ENCODE data around the gene SPG11. TPM values are rescaled to one million over a fixed set of nuclear protein-coding genes. Genes with fewer than 3 reads are reported as not detected.

SPG11 gene
- total RNA-seq, 1 experiment from 2014 or later = 55.0 TPM

DNA sequence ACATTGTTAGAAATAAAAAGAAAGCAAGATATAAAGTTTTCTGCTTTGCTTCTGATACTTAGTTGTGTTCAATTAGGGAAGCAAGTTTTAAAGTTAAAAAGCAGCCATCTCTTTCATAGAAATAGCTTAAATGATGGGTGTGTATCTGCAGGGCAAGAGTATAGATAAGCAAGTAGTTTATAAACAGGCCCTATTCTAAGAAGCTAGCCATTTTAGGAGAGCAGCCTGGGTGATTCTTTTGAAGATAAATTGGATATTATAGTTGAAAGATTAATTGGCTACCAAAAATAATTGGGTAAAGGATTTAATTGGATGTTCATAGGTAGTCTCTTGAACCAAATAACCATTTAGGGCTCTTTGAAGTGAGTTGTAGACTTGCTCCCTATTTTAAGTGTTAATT is 120.9 kb downstream of the SPG11 start:
- in situ Hi-C loops (cut with HindIII; ENCODE audit: low pct_unique_long_range_greater_than_20kb, low sequenced_read_pairs) = no loop called here
- peaks cover 2% of the 10 kb centered on the region for H3K36me3 ChIP-seq (ENCODE audit: control insufficient read depth, insufficient read depth, low read length)

DNA sequence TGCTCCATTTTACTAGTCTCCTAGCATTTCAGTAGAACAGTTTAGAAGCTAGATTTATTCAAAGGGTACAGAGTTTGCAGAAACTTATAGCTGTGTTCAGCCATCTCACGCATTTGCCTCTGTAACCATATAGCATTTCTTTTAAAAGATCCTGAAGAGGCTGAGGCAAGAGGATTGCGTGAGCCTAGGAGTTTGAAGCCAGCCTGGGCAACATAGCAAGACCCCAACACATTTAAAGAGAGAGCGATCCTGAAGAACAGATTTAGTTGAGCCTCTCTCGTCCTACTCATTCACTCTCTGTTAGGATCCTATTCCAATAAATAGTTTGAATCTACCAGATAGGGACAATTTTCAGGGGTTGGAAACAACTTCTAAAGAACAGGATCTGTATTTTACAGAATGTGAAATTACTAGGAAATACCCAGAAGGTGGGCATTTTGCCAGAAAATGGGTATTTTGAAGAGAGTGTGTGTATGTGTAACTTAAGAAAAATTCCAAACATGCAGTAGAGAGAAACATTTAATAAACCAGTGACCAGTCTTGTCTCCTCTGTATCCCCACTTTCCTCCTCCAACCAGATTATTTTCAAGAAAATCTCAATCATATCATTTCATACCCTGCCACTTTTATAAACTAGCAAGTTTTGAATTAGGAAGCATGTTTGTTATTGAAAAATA is 122.0 kb downstream of the SPG11 start:
- intact Hi-C loops (cut with micrococcal nuclease; ENCODE audit: unreplicated experiment) = no loop called here
- no peak overlapping the region for H3K27ac ChIP-seq (ENCODE audit: low read length)
- ATAC-seq (no peak), DNase-seq (ENCODE audit: low read depth, low spot score) (no peak)
- H3K36me3 ChIP-seq (ENCODE audit: control insufficient read depth, insufficient read depth, low read length) = peaks cover 2% of the 10 kb centered on the region
- no peak overlapping the region for H3K4me3 ChIP-seq (ENCODE audit: low read depth in 2 of 2, low read length in 2 of 2)
- peaks cover 15% of the 10 kb centered on the region; the same call in 1 of the 2 replicates for H3K4me1 ChIP-seq (ENCODE audit: control insufficient read depth, insufficient read depth, low read length)
- ChIA-PET CTCF (interaction anchor here (0.6 kb wide), 1 partner anchor 51 kb away, joined by 6 read pairs; no protein-coding TSS in a partner anchor), POLR2A (no interaction called here)
- in situ Hi-C loops (cut with HindIII; ENCODE audit: low pct_unique_long_range_greater_than_20kb, low sequenced_read_pairs) = no loop called here
- BruUV-seq (replicated peaks) = no TSS peak
- H3K27me3 ChIP-seq (ENCODE audit: control insufficient read depth, insufficient read depth, low read length) = no peaks in the 10 kb centered on the region
- TF ChIP-seq, protein P1, sequence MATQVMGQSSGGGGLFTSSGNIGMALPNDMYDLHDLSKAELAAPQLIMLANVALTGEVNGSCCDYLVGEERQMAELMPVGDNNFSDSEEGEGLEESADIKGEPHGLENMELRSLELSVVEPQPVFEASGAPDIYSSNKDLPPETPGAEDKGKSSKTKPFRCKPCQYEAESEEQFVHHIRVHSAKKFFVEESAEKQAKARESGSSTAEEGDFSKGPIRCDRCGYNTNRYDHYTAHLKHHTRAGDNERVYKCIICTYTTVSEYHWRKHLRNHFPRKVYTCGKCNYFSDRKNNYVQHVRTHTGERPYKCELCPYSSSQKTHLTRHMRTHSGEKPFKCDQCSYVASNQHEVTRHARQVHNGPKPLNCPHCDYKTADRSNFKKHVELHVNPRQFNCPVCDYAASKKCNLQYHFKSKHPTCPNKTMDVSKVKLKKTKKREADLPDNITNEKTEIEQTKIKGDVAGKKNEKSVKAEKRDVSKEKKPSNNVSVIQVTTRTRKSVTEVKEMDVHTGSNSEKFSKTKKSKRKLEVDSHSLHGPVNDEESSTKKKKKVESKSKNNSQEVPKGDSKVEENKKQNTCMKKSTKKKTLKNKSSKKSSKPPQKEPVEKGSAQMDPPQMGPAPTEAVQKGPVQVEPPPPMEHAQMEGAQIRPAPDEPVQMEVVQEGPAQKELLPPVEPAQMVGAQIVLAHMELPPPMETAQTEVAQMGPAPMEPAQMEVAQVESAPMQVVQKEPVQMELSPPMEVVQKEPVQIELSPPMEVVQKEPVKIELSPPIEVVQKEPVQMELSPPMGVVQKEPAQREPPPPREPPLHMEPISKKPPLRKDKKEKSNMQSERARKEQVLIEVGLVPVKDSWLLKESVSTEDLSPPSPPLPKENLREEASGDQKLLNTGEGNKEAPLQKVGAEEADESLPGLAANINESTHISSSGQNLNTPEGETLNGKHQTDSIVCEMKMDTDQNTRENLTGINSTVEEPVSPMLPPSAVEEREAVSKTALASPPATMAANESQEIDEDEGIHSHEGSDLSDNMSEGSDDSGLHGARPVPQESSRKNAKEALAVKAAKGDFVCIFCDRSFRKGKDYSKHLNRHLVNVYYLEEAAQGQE (IDR thresholded peaks at IDR 0.05; ENCODE audit: insufficient read depth in 1 of 2, low read depth in 2 of 2, low read length in 1 of 2) = no peak
- TF ChIP-seq POLR2AphosphoS5 (IDR thresholded peaks at IDR 0.05; ENCODE audit: low read depth, low read length) = no peak
- H3K9me3 ChIP-seq (ENCODE audit: control insufficient read depth, insufficient read depth, low read depth, low read length) = no peaks in the 10 kb centered on the region

More for the DNA sequence above, 120.9 kb downstream of the SPG11 start:
- intact Hi-C loops (cut with micrococcal nuclease; ENCODE audit: unreplicated experiment) = no loop called here
- H3K9me3 ChIP-seq (ENCODE audit: control insufficient read depth, insufficient read depth, low read depth, low read length) = no peaks in the 10 kb centered on the region
- ChIA-PET CTCF (no interaction called here), POLR2A (interaction anchor here (0.7 kb wide), 1 partner anchor 17 kb away, joined by 3 read pairs; no protein-coding TSS in a partner anchor)
- ATAC-seq (no peak), DNase-seq (ENCODE audit: low read depth, low spot score) (no peak)
- TF ChIP-seq TCF7L2 (IDR thresholded peaks at IDR 0.05; ENCODE audit: low read depth, low read length) (no peak), SIN3A (IDR thresholded peaks at IDR 0.05; ENCODE audit: borderline replicate concordance, insufficient read depth, low read depth, low read length) (no peak), POLR2AphosphoS5 (IDR thresholded peaks at IDR 0.05; ENCODE audit: low read depth, low read length) (no peak)
- TF ChIP-seq, protein P2, sequence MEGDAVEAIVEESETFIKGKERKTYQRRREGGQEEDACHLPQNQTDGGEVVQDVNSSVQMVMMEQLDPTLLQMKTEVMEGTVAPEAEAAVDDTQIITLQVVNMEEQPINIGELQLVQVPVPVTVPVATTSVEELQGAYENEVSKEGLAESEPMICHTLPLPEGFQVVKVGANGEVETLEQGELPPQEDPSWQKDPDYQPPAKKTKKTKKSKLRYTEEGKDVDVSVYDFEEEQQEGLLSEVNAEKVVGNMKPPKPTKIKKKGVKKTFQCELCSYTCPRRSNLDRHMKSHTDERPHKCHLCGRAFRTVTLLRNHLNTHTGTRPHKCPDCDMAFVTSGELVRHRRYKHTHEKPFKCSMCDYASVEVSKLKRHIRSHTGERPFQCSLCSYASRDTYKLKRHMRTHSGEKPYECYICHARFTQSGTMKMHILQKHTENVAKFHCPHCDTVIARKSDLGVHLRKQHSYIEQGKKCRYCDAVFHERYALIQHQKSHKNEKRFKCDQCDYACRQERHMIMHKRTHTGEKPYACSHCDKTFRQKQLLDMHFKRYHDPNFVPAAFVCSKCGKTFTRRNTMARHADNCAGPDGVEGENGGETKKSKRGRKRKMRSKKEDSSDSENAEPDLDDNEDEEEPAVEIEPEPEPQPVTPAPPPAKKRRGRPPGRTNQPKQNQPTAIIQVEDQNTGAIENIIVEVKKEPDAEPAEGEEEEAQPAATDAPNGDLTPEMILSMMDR (IDR thresholded peaks at IDR 0.05) = no peak
- TF ChIP-seq, protein P1 (IDR thresholded peaks at IDR 0.05; ENCODE audit: insufficient read depth in 1 of 2, low read depth in 2 of 2, low read length in 1 of 2) = no peak
- H3K27ac ChIP-seq (ENCODE audit: low read length) = no peak overlapping the region
- H3K4me1 ChIP-seq (ENCODE audit: control insufficient read depth, insufficient read depth, low read length) = peaks cover 15% of the 10 kb centered on the region; the same call in 1 of the 2 replicates
- no peak overlapping the region for H3K4me3 ChIP-seq (ENCODE audit: low read depth in 2 of 2, low read length in 2 of 2)
- H3K27me3 ChIP-seq (ENCODE audit: control insufficient read depth, insufficient read depth, low read length) = no peaks in the 10 kb centered on the region
- BruUV-seq (replicated peaks) = no TSS peak

Data from Panc1 (cell line).